GM12878 (cell line): Measurements from ENCODE around the gene MICAL3. TPM values are rescaled to one million over a fixed set of nuclear protein-coding genes. Genes with fewer than 3 reads are reported as not detected.
A peak's percentile ranks its signal among the peaks of the same experiment; 100 is the strongest.

Source experiments
- ATAC-seq: fragments of 200-7000 bp; cut with Tn5 transposase; 3 replicates; pipeline ENCODE4 v1.9.1; 2020; ENCODE audit warnings: mild to moderate bottlenecking, moderate library complexity
- BruUV-seq: library from RNA; stranded (reverse); fragments of 400-500 nt; replicated peaks from 2 replicates; lab custom pipeline; 2021; lab: Mats Ljungman, UMichigan
- CTCF ChIA-PET: fragments of 300-600 bp; sonication (Branson Sonifier 250); formaldehyde crosslinking; extraction: SDS; loops from one replicate; lab custom pipeline; 2021; ENCODE audit warnings: inconsistent platforms; lab: Yijun Ruan, JAX
- POLR2A ChIA-PET: fragments of 350-600 bp; formaldehyde crosslinking; extraction: SDS; loops from one replicate; lab custom pipeline; 2021; ENCODE audit warnings: inconsistent platforms; lab: Charles Lee
- RAD21 ChIA-PET: fragments of 300-600 bp; sonication (Branson Sonifier 250); formaldehyde crosslinking; loops from one replicate; lab custom pipeline; 2023; ENCODE audit warnings: antibody characterized with exemption; ENCODE audit not compliant: unreplicated experiment; lab: Charles Lee
- SMC1A ChIA-PET: fragments of 300-600 bp; sonication (Branson Sonifier 250); formaldehyde crosslinking; loops from one replicate; lab custom pipeline; 2023; ENCODE audit not compliant: unreplicated experiment, uncharacterized antibody; lab: Charles Lee
- DNase-seq: peaks from one replicate; pipeline ENCODE4 v3.0.0-alpha.2; 2011; ENCODE audit warnings: low read depth, low spot score
- FAIRE-seq: peaks from 3 replicates; lab custom pipeline; 2011; peaks lifted over from hg19 to GRCh38; lab: Jason Lieb, UNC
- H2AFZ ChIP-seq: 2 replicates; pipeline ENCODE4 v1.6.0; 2011; ENCODE audit warnings: low read depth, low read length, control low read depth; ENCODE audit not compliant: control insufficient read depth
- H3K27ac ChIP-seq: 2 replicates; pipeline ENCODE4 v1.5.1; 2011; ENCODE audit warnings: control low read depth; ENCODE audit not compliant: control insufficient read depth, insufficient read depth
- H3K27me3 ChIP-seq, 2 experiments: replicated peaks in 1 of 2; 2 replicates each; pipeline versions ENCODE4 v1.6.0 to v1.6.1; 2011; ENCODE audit warnings: low read length in 1 of 2; ENCODE audit not compliant: control insufficient read depth in 2 of 2, insufficient read depth in 2 of 2
- H3K36me3 ChIP-seq, 2 experiments: 2 replicates each; pipeline ENCODE4 v1.5.1; 2011; ENCODE audit warnings: low read length in 1 of 2; ENCODE audit not compliant: control insufficient read depth in 2 of 2, insufficient read depth in 2 of 2
- H3K4me1 ChIP-seq: 2 replicates; pipeline ENCODE4 v1.6.1; 2011; ENCODE audit warnings: mild to moderate bottlenecking, low read length, moderate library complexity, mixed read lengths; ENCODE audit not compliant: control insufficient read depth, insufficient read depth
- H3K4me2 ChIP-seq: 2 replicates; pipeline ENCODE4 v1.6.0; 2011; ENCODE audit warnings: control low read depth; ENCODE audit not compliant: control insufficient read depth, insufficient read depth
- H3K4me3 ChIP-seq: fragments of 200-600 bp; sonication (generic); 2 replicates; pipeline ENCODE4 v1.5.1; 2016
- H3K79me2 ChIP-seq: 2 replicates; pipeline ENCODE4 v1.6.0; 2011; ENCODE audit warnings: low read length; ENCODE audit not compliant: control insufficient read depth, insufficient read depth
- H3K9ac ChIP-seq: 2 replicates; pipeline ENCODE4 v1.8.0; 2011; ENCODE audit warnings: low read length, control low read depth, mixed read lengths; ENCODE audit not compliant: control insufficient read depth, insufficient read depth
- H3K9me3 ChIP-seq: replicated peaks from 3 replicates; pipeline ENCODE4 v1.5.1; 2011; ENCODE audit warnings: mild to moderate bottlenecking, low read length; ENCODE audit not compliant: control insufficient read depth, insufficient read depth
- H4K20me1 ChIP-seq: 2 replicates; pipeline ENCODE4 v1.6.0; 2011; ENCODE audit not compliant: control insufficient read depth, insufficient read depth
- ATF7 ChIP-seq: fragments of 450-650 bp; IDR thresholded peaks from 2 replicates; pipeline ENCODE4 v1.6.1; 2016; ENCODE audit warnings: low read depth, mild to moderate bottlenecking
- BACH1 ChIP-seq: fragments of 450-650 bp; IDR thresholded peaks from 2 replicates; pipeline ENCODE4 v1.6.1; 2017; ENCODE audit warnings: mild to moderate bottlenecking, borderline replicate concordance
- CBFB ChIP-seq: IDR thresholded peaks from 2 replicates; pipeline ENCODE4 v1.6.1; 2016; ENCODE audit warnings: antibody characterized with exemption, low read depth
- CHD2 ChIP-seq: IDR thresholded peaks from 2 replicates; pipeline ENCODE4 v1.6.1; 2011; ENCODE audit warnings: low read depth, low read length, improper control_type of control experiment, borderline replicate concordance
- CREB1 ChIP-seq: IDR thresholded peaks from 2 replicates; pipeline ENCODE4 v1.6.1; 2012; ENCODE audit warnings: low read depth, mild to moderate bottlenecking, inconsistent platforms
- ELK1 ChIP-seq: IDR thresholded peaks from 2 replicates; pipeline ENCODE4 v1.6.1; 2012; ENCODE audit warnings: low read depth, low read length, improper control_type of control experiment
- GABPA ChIP-seq: IDR thresholded peaks from 2 replicates; pipeline ENCODE4 v1.6.1; 2014; ENCODE audit warnings: antibody characterized with exemption, low read depth, mild to moderate bottlenecking, inconsistent platforms
- HDAC6 ChIP-seq: fragments of 200-600 bp; sonication (generic); IDR thresholded peaks from one replicate; pipeline ENCODE4 v1.8.0; 2017; ENCODE audit warnings: antibody characterized with exemption; ENCODE audit not compliant: unreplicated experiment
- MTA2 ChIP-seq: fragments of 450-650 bp; IDR thresholded peaks from 2 replicates; pipeline ENCODE4 v1.6.1; 2016; ENCODE audit warnings: low read depth, mild to moderate bottlenecking, moderate library complexity
- NKRF ChIP-seq: fragments of 450-650 bp; conservative IDR thresholded peaks from 2 replicates; pipeline ENCODE4 v1.6.1; 2017; ENCODE audit warnings: mild to moderate bottlenecking, moderate library complexity
- RAD21 ChIP-seq: IDR thresholded peaks from 2 replicates; pipeline ENCODE4 v1.6.1; 2011; ENCODE audit warnings: mild to moderate bottlenecking, low read depth, low read length, moderate library complexity; ENCODE audit not compliant: insufficient read depth
- RAD51 ChIP-seq: fragments of 450-650 bp; IDR thresholded peaks from 2 replicates; pipeline ENCODE4 v1.6.1; 2016; ENCODE audit warnings: moderate library complexity, mild to moderate bottlenecking, inconsistent platforms
- RFX5 ChIP-seq: IDR thresholded peaks from 2 replicates; pipeline ENCODE4 v1.6.1; 2011; ENCODE audit warnings: low read depth, low read length, improper control_type of control experiment
- SREBF1 ChIP-seq: IDR thresholded peaks from 2 replicates; pipeline ENCODE4 v1.6.1; 2012; ENCODE audit warnings: mild to moderate bottlenecking, low read length
- SRF ChIP-seq, 2 experiments: IDR thresholded peaks; 2 replicates each; pipeline ENCODE4 v1.6.1; 2011; ENCODE audit warnings: low read depth in 2 of 2, low read length in 2 of 2, mild to moderate bottlenecking in 1 of 2, moderate library complexity in 1 of 2
- TAF1 ChIP-seq: IDR thresholded peaks from 2 replicates; pipeline ENCODE4 v1.6.1; 2011; ENCODE audit warnings: mild to moderate bottlenecking, low read depth, low read length, borderline replicate concordance
- TARDBP ChIP-seq: IDR thresholded peaks from 2 replicates; pipeline ENCODE4 v1.6.1; 2016; ENCODE audit warnings: borderline replicate concordance
- TBL1XR1 ChIP-seq: IDR thresholded peaks from 2 replicates; pipeline ENCODE4 v1.6.1; 2012; ENCODE audit warnings: low read depth, low read length, improper control_type of control experiment
- ZBTB40 ChIP-seq: fragments of 450-650 bp; IDR thresholded peaks from 2 replicates; pipeline ENCODE4 v1.6.1; 2016; ENCODE audit warnings: mild to moderate bottlenecking, moderate library complexity, borderline replicate concordance
- WGBS: methylation state at CpG from one replicate; pipeline ENCODE4 v1.1.6; 2016; ENCODE audit warnings: low lambda C conversion rate; ENCODE audit not compliant: insufficient replicate concordance, insufficient coverage; ENCODE audit errors: missing lambda C conversion rate; 5-methylcytosine and 5-hydroxymethylcytosine counted together
- in situ Hi-C: fragments of 300-500 bp; cut with MboI; formaldehyde crosslinking; loops from 9 replicates; pipeline ENCODE4 v1.14.3; 2018; ENCODE audit warnings: mixed read lengths
- intact Hi-C: fragments of 100-400 bp; cut with micrococcal nuclease; formaldehyde crosslinking; loops from one replicate; pipeline ENCODE4 v1.14.2; 2022; ENCODE audit not compliant: unreplicated experiment
- polyA plus RNA-seq, 11 experiments: library from polyadenylated mRNA; depleted of rRNA in 4 of 11; unstranded in 6 of 11; stranded (reverse) in 5 of 11; fragments of >200 nt; fragmentation: Nextera tagmentation in 4 of 11; fragmentation: Illumina TruSeq in 1 of 11; extraction: Ambion mirVana in 4 of 11; extraction: Trizol in 1 of 11; gene quantifications; 1 replicate in 1 of 11; 2 replicates in 10 of 11; pipeline versions ENCODE4 v1.2.1 to v1.2.3, GENCODE V29; 2011 to 2016; ENCODE audit warnings: inconsistent platforms in 2 of 11, missing spikeins in 2 of 11, low read depth in 1 of 11
- total RNA-seq, 4 experiments: library from RNA; depleted of rRNA in 3 of 4; stranded (reverse); fragments of >200 nt in 3 of 4; fragmentation: Illumina TruSeq in 1 of 4; extraction: Trizol in 1 of 4; gene quantifications; 2 replicates each; pipeline versions ENCODE4 v1.2.1 to v1.2.3, GENCODE V29; 2013 to 2021

The MICAL3 gene
- total and polyA plus RNA-seq, 10 of the 15 experiments (the other 5 are each of a cell fraction or from before 2014, with no cell fraction given): 2.6 to 92.2 (median 24.0) TPM

- H2AFZ ChIP-seq: no peak overlapping the region
- ChIA-PET CTCF (interaction anchor here (2.1 kb wide), 1 partner anchor 252 kb away, joined by 8 read pairs; no protein-coding TSS in a partner anchor), SMC1A (interaction anchor here (1.2 kb wide), 1 partner anchor 252 kb away, joined by 4 read pairs; no protein-coding TSS in a partner anchor), RAD21 (interaction anchor here (1.1 kb wide), 1 partner anchor 252 kb away, joined by 3 read pairs; no protein-coding TSS in a partner anchor), POLR2A (no interaction called here)
- no peaks in the 10 kb centered on the region for H3K79me2 ChIP-seq
- WGBS: 82% methylated on average over 15 of the region's 15 CpGs
- H3K4me1 ChIP-seq: no peaks in the 10 kb centered on the region
- H3K36me3 ChIP-seq: peaks cover 2 to 22% of the 10 kb centered on the region in 2 experiments; a peak in 3 of 4 replicates
- TSS peak; percentile 2 for BruUV-seq
- no peak overlapping the region for H3K4me2 ChIP-seq
- intact Hi-C loops: no loop called here
- no peaks in the 10 kb centered on the region for H3K9me3 ChIP-seq
- TF ChIP-seq ZBTB40: no peak
- TF ChIP-seq RAD51: no peak
- no peak for TF ChIP-seq BACH1
- no peak for TF ChIP-seq TAF1
- no peak for TF ChIP-seq TARDBP
- TF ChIP-seq RAD21: no peak
- no peak for TF ChIP-seq SREBF1
- TF ChIP-seq NKRF: no peak
- TF ChIP-seq CHD2: no peak
- no peak for TF ChIP-seq SRF (IDR thresholded peaks at IDR 0.05; ENCODE audit: low read depth in 2 of 2, low read length in 2 of 2)
- no peak for TF ChIP-seq CBFB
- TF ChIP-seq ATF7: no peak
- TF ChIP-seq CREB1: no peak
- TF ChIP-seq MTA2: no peak
- no peak for TF ChIP-seq ELK1
- TF ChIP-seq GABPA: no peak
- no peak for TF ChIP-seq TBL1XR1
- no peak for TF ChIP-seq RFX5
- no peak for TF ChIP-seq HDAC6
- no peaks in the 10 kb centered on the region for H3K27me3 ChIP-seq
- no peak overlapping the region for H3K9ac ChIP-seq
- no peaks in the 10 kb centered on the region for H4K20me1 ChIP-seq
- no peak overlapping the region for H3K27ac ChIP-seq
- no peak for FAIRE-seq
- no peak for ATAC-seq
- in situ Hi-C loops: no loop called here
- DNase-seq: no peak
- H3K4me3 ChIP-seq: no peak overlapping the region
Observed at GRCh38 chr22:17823964-17824363, 200.4 kb downstream of the MICAL3 start.
